Measurements from ENCODE around the gene NPLOC4. TPM values are rescaled to one million over a fixed set of nuclear protein-coding genes. Genes with fewer than 3 reads are reported as not detected.

Gene NPLOC4
- total and polyA plus RNA-seq, 9 of the 15 experiments (the other 6 are each of a cell fraction or from before 2014, with no cell fraction given) = 1.5 to 116 (median 64.5) TPM

GRCh38 chr17:81558941-81559806, 77.7 kb downstream of the NPLOC4 start (continued):
- TF ChIP-seq ASH1L (IDR thresholded peaks at IDR 0.05; ENCODE audit: borderline replicate concordance, low read depth, partially characterized antibody) (no peak), NR2F6 (CRISPR knock-in tag; IDR thresholded peaks at IDR 0.05) (no peak), ZFX (CRISPR knock-in tag; IDR thresholded peaks at IDR 0.05) (no peak), MXI1 (IDR thresholded peaks at IDR 0.05; ENCODE audit: low read depth, low read length) (no peak), PTTG1 (tag; IDR thresholded peaks at IDR 0.05; ENCODE audit: low read depth) (no peak), POLR2G (IDR thresholded peaks at IDR 0.05; ENCODE audit: low read depth, low read length) (peak; percentile 53), CTCF (IDR thresholded peaks at IDR 0.05 in 2 of 3, conservative IDR thresholded peaks at IDR 0.05 in 1 of 3; ENCODE audit: insufficient read depth in 2 of 3, low read depth in 1 of 3, low read length in 3 of 3) (peak; percentile 19 to 31 (median 25); a peak in 2 of 6 replicates), RBM22 (IDR thresholded peaks at IDR 0.05; ENCODE audit: low read depth, low read length, poor library complexity, severe bottlenecking) (peak; percentile 40), EWSR1 (IDR thresholded peaks at IDR 0.05; ENCODE audit: borderline replicate concordance, low read depth, partially characterized antibody) (no peak), HNRNPH1 (optimal IDR thresholded peaks at IDR 0.05; ENCODE audit: low read depth, low read length) (no peak), ZBTB33 (CRISPR knock-in tag; IDR thresholded peaks at IDR 0.05) (peak; percentile 77)

Measured in K562 (cell line).